Tibial nerve (tissue), 4 donors: Measurements from ENCODE around the gene BRSK2. TPM values are rescaled to one million over a fixed set of nuclear protein-coding genes. Genes with fewer than 3 reads are reported as not detected.

ENCODE experiments used
- DNase-seq, 2 donors: peaks; one replicate each; pipeline ENCODE4 v3.0.0-alpha.2; 2019; ENCODE audit warnings: low spot score in 2 of 2
- H3K27ac ChIP-seq, 4 donors: fragments of 200-600 bp; sonication (generic) in 3 of 4; one replicate each; pipeline ENCODE4 v1.5.1; 2017 to 2019; ENCODE audit warnings: mild to moderate bottlenecking in 1 of 4
- H3K27me3 ChIP-seq, 2 donors: fragments of 200-600 bp; sonication (generic) in 1 of 2; one replicate each; pipeline versions ENCODE4 v1.5.1 to v1.6.0; 2017 to 2019
- H3K36me3 ChIP-seq, 3 donors: fragments of 200-600 bp; sonication (generic); one replicate each; pipeline ENCODE4 v1.5.1; 2018 to 2019
- H3K4me1 ChIP-seq, 4 donors: fragments of 200-600 bp; sonication (generic) in 3 of 4; one replicate each; pipeline ENCODE4 v1.5.1; 2017 to 2019
- H3K4me3 ChIP-seq, 4 donors: fragments of 200-600 bp; sonication (generic) in 3 of 4; one replicate each; pipeline ENCODE4 v1.5.1; 2017 to 2019; ENCODE audit warnings: mild to moderate bottlenecking in 1 of 4, moderate library complexity in 1 of 4
- H3K9me3 ChIP-seq, 4 donors: fragments of 200-600 bp; sonication (generic) in 3 of 4; one replicate each; pipeline ENCODE4 v1.5.1; 2017 to 2019
- CTCF ChIP-seq, 5 experiments: fragments of 200-600 bp in 3 of 5; fragments of 450-650 bp in 2 of 5; sonication (generic) in 3 of 5; IDR thresholded peaks; one replicate each; pipeline ENCODE4 v1.5.1; 2016 to 2019; ENCODE audit warnings: antibody characterized with exemption in 5 of 5, mild to moderate bottlenecking in 3 of 5, moderate library complexity in 2 of 5
- EP300 ChIP-seq, 2 donors: sonication (generic); formaldehyde crosslinking; IDR thresholded peaks; one replicate each; pipeline ENCODE4 v1.6.1; 2017; ENCODE audit warnings: antibody characterized with exemption in 2 of 2, mild to moderate bottlenecking in 1 of 2
- POLR2A ChIP-seq, 2 donors: fragments of 450-650 bp; IDR thresholded peaks; one replicate each; pipeline ENCODE4 v1.6.1; 2017; ENCODE audit warnings: antibody characterized with exemption in 2 of 2, mild to moderate bottlenecking in 2 of 2, moderate library complexity in 2 of 2
- WGBS, 2 donors: methylation state at CpG; one replicate each; pipeline ENCODE4 v1.1.5; 2018; 5-methylcytosine and 5-hydroxymethylcytosine counted together
- total RNA-seq, 4 donors: library from RNA; depleted of rRNA; stranded (reverse); fragments of >200 nt; gene quantifications; one replicate each; pipeline ENCODE4 v1.1.0, GENCODE V29; 2016

Gene BRSK2
- total RNA-seq, 4 donors from 2014 or later = 2.4 to 7.8 (median 4.6) TPM

GRCh38 chr11:1369371-1370005 is 20.2 kb upstream of the BRSK2 start:
- Histone ChIP-seq H3K27me3 (no peaks in the 10 kb centered on the region), H3K9me3 (peaks cover 0 to 37% (median 0%) of the 10 kb centered on the region in 4 donors), H3K4me1 (no peaks in the 10 kb centered on the region), H3K4me3 (no peak overlapping the region), H3K36me3 (no peaks in the 10 kb centered on the region), H3K27ac (no peak overlapping the region)
- 80 to 85% methylated on average over 13 to 18 of the region's 18 CpGs for WGBS, 2 donors
- DNase-seq = no peak
- TF ChIP-seq EP300 (IDR thresholded peaks at IDR 0.05) (no peak), CTCF (IDR thresholded peaks at IDR 0.05) (no peak), POLR2A (IDR thresholded peaks at IDR 0.05) (no peak)

- 86 to 87% methylated on average over 16 to 33 of the region's 38 CpGs for WGBS, 2 donors
- TF ChIP-seq CTCF (IDR thresholded peaks at IDR 0.05) (no peak), EP300 (IDR thresholded peaks at IDR 0.05) (no peak), POLR2A (IDR thresholded peaks at IDR 0.05) (no peak)
- Histone ChIP-seq H3K4me1 (no peaks in the 10 kb centered on the region), H3K36me3 (no peaks in the 10 kb centered on the region), H3K9me3 (peaks cover 0 to 27% (median 0%) of the 10 kb centered on the region in 4 donors), H3K27ac (no peak overlapping the region), H3K27me3 (no peaks in the 10 kb centered on the region), H3K4me3 (no peak overlapping the region)
- no peak for DNase-seq
These were observed 19.3 kb upstream of the BRSK2 start for GRCh38 chr11:1370186-1371025.

- Histone ChIP-seq H3K27ac (no peak overlapping the region), H3K4me1 (no peaks in the 10 kb centered on the region), H3K27me3 (no peaks in the 10 kb centered on the region), H3K36me3 (no peaks in the 10 kb centered on the region), H3K4me3 (no peak overlapping the region), H3K9me3 (peaks cover 0 to 22% (median 0%) of the 10 kb centered on the region in 4 donors)
- no peak for DNase-seq
- WGBS, 2 donors = 67 to 85% methylated on average over 2 to 10 of the region's 11 CpGs
- no peak for TF ChIP-seq CTCF (IDR thresholded peaks at IDR 0.05)
- no peak for TF ChIP-seq EP300 (IDR thresholded peaks at IDR 0.05)
- TF ChIP-seq POLR2A (IDR thresholded peaks at IDR 0.05) = no peak
These were observed 18.8 kb upstream of the BRSK2 start for GRCh38 chr11:1371026-1371325.

- WGBS, 2 donors = 90 to 91% methylated on average over 13 of the region's 13 CpGs
- Histone ChIP-seq H3K27ac (no peak overlapping the region), H3K27me3 (no peaks in the 10 kb centered on the region), H3K4me1 (no peaks in the 10 kb centered on the region), H3K9me3 (peaks cover 0 to 18% (median 0%) of the 10 kb centered on the region in 4 donors), H3K4me3 (no peak overlapping the region), H3K36me3 (no peaks in the 10 kb centered on the region)
- TF ChIP-seq POLR2A (IDR thresholded peaks at IDR 0.05) = no peak
- TF ChIP-seq CTCF (IDR thresholded peaks at IDR 0.05) = no peak
- no peak for TF ChIP-seq EP300 (IDR thresholded peaks at IDR 0.05)
- no peak for DNase-seq
These were observed 18.4 kb upstream of the BRSK2 start for GRCh38 chr11:1371377-1371776.

GRCh38 chr11:1371836-1372465 is 17.8 kb upstream of the BRSK2 start:
- H3K4me3 ChIP-seq = no peak overlapping the region
- no peak for TF ChIP-seq EP300 (IDR thresholded peaks at IDR 0.05)
- H3K9me3 ChIP-seq = peaks cover 0 to 12% (median 0%) of the 10 kb centered on the region in 4 donors
- 84 to 89% methylated on average over 22 to 26 of the region's 26 CpGs for WGBS, 2 donors
- no peaks in the 10 kb centered on the region for H3K27me3 ChIP-seq
- no peak for DNase-seq
- no peak overlapping the region for H3K27ac ChIP-seq
- H3K4me1 ChIP-seq = no peaks in the 10 kb centered on the region
- no peaks in the 10 kb centered on the region for H3K36me3 ChIP-seq
